Endothelial cell of umbilical vein (primary cell): ENCODE measurements around the gene ADGRL3. TPM values are rescaled to one million over a fixed set of nuclear protein-coding genes. Genes with fewer than 3 reads are reported as not detected.

Source experiments
- BruUV-seq: library from RNA; stranded (reverse); fragments of 400-500 nt; replicated peaks from 2 replicates; lab custom pipeline; 2021; lab: Mats Ljungman, UMichigan
- CTCF ChIA-PET: fragments of 300-600, 350-600 bp; sonication (Branson Sonifier 250); formaldehyde crosslinking; loops from one replicate; lab custom pipeline; 2021; ENCODE audit warnings: antibody characterized with exemption, inconsistent platforms; lab: Charles Lee
- POLR2A ChIA-PET: fragments of 300-600, 350-600 bp; sonication (Branson Sonifier 250); formaldehyde crosslinking; loops from one replicate; lab custom pipeline; 2021; ENCODE audit warnings: antibody characterized with exemption, inconsistent platforms; lab: Charles Lee
- DNase-seq: peaks from one replicate; pipeline ENCODE4 v3.0.0-alpha.2; 2011; ENCODE audit warnings: low read depth, low spot score
- FAIRE-seq: peaks from 2 replicates; lab custom pipeline; 2011; peaks lifted over from hg19 to GRCh38; lab: Jason Lieb, UNC
- H2AFZ ChIP-seq: 2 replicates; pipeline ENCODE4 v1.6.0; 2012; ENCODE audit warnings: low read depth, low read length, control low read depth, inconsistent platforms
- H3K27ac ChIP-seq: 2 replicates; pipeline ENCODE4 v1.5.1; 2011; ENCODE audit warnings: low read depth, mild to moderate bottlenecking, control low read depth, low read length, moderate library complexity; ENCODE audit not compliant: insufficient read depth
- H3K27me3 ChIP-seq, 2 experiments: 2 replicates each; pipeline versions ENCODE4 v1.6.0 to v1.6.1; 2011; ENCODE audit warnings: low read length in 2 of 2, mixed read lengths in 1 of 2; ENCODE audit not compliant: control insufficient read depth in 2 of 2, insufficient read depth in 2 of 2
- H3K36me3 ChIP-seq, 2 experiments: 2 replicates in 1 of 2; 3 replicates in 1 of 2; pipeline ENCODE4 v1.5.1; 2011; ENCODE audit warnings: low read length in 2 of 2, mild to moderate bottlenecking in 1 of 2, moderate library complexity in 1 of 2; ENCODE audit not compliant: control insufficient read depth in 2 of 2, insufficient read depth in 2 of 2; ENCODE audit errors: extremely low read depth in 1 of 2
- H3K4me1 ChIP-seq: 3 replicates; pipeline ENCODE4 v1.5.1; 2011; ENCODE audit warnings: mild to moderate bottlenecking, low read length; ENCODE audit not compliant: control insufficient read depth, insufficient read depth; ENCODE audit errors: extremely low read depth
- H3K4me2 ChIP-seq: 2 replicates; pipeline ENCODE4 v1.6.1; 2011; ENCODE audit warnings: low read length, control low read depth, mixed read lengths; ENCODE audit not compliant: insufficient read depth
- H3K4me3 ChIP-seq, 3 experiments: fragments of 200-600 bp in 1 of 3; sonication (generic), shearing (Covaris generic) in 1 of 3; replicated peaks in 1 of 3; 2 replicates each; pipeline ENCODE4 v1.5.1; 2011 to 2016; ENCODE audit warnings: control low read depth in 3 of 3, low read length in 3 of 3, mild to moderate bottlenecking in 2 of 3, inconsistent platforms in 1 of 3, low read depth in 1 of 3, moderate library complexity in 1 of 3; ENCODE audit not compliant: insufficient read depth in 1 of 3
- H3K79me2 ChIP-seq: 2 replicates; pipeline ENCODE4 v1.6.0; 2012; ENCODE audit warnings: low read length, inconsistent platforms; ENCODE audit not compliant: control insufficient read depth, insufficient read depth
- H3K9ac ChIP-seq: replicated peaks from 2 replicates; pipeline ENCODE3; 2011; ENCODE audit warnings: low read length, control low read depth; ENCODE audit not compliant: insufficient read depth; ENCODE audit errors: extremely low read depth
- H3K9me1 ChIP-seq: replicated peaks from 3 replicates; pipeline ENCODE4 v1.6.0; 2011; ENCODE audit warnings: mild to moderate bottlenecking, low read length; ENCODE audit not compliant: control insufficient read depth, insufficient read depth; ENCODE audit errors: extremely low read depth
- H3K9me3 ChIP-seq: replicated peaks from 2 replicates; pipeline ENCODE4 v1.5.1; 2012; ENCODE audit warnings: low read length, inconsistent platforms; ENCODE audit not compliant: control insufficient read depth, insufficient read depth
- H4K20me1 ChIP-seq: replicated peaks from 2 replicates; pipeline ENCODE3; 2011; ENCODE audit warnings: mild to moderate bottlenecking, low read length; ENCODE audit not compliant: control insufficient read depth, insufficient read depth; ENCODE audit errors: extremely low read depth
- EZH2 ChIP-seq: IDR thresholded peaks from 2 replicates; pipeline ENCODE4 v1.6.1; 2012; ENCODE audit warnings: borderline replicate concordance, low read depth, mild to moderate bottlenecking, moderate library complexity, low read length, inconsistent platforms; ENCODE audit not compliant: severe bottlenecking
- FOS ChIP-seq: IDR thresholded peaks from 2 replicates; pipeline ENCODE4 v1.6.1; 2011; ENCODE audit warnings: mild to moderate bottlenecking, low read length, moderate library complexity, borderline replicate concordance; ENCODE audit not compliant: insufficient read depth
- GATA2 ChIP-seq: IDR thresholded peaks from 2 replicates; pipeline ENCODE4 v1.7.0; 2011; ENCODE audit warnings: low read depth, mild to moderate bottlenecking, moderate library complexity, mixed read lengths, low read length; ENCODE audit not compliant: insufficient read length, insufficient read depth
- JUN ChIP-seq: IDR thresholded peaks from 2 replicates; pipeline ENCODE4 v1.6.1; 2011; ENCODE audit warnings: borderline replicate concordance, low read depth; ENCODE audit not compliant: insufficient read length, insufficient read depth
- MAX ChIP-seq: IDR thresholded peaks from 2 replicates; pipeline ENCODE4 v1.6.1; 2011; ENCODE audit not compliant: insufficient read depth, insufficient read length
- MYC ChIP-seq: IDR thresholded peaks from one replicate; pipeline ENCODE4 v1.6.1; 2011; ENCODE audit warnings: mild to moderate bottlenecking, low read depth, low read length
- POLR2A ChIP-seq: IDR thresholded peaks from 2 replicates; pipeline ENCODE4 v1.6.1; 2012; ENCODE audit warnings: low read depth, mild to moderate bottlenecking, control low read depth, low read length
- POLR2AphosphoS5 ChIP-seq: IDR thresholded peaks from 2 replicates; pipeline ENCODE4 v1.6.1; 2012; ENCODE audit warnings: low read depth, mild to moderate bottlenecking, control low read depth, low read length, moderate library complexity; ENCODE audit not compliant: insufficient read depth
- dilution Hi-C: fragments of 300-500 bp; cut with MboI; formaldehyde crosslinking; loops from one replicate; pipeline ENCODE4 v1.15.0; 2019; ENCODE audit warnings: low sequenced_read_pairs; ENCODE audit not compliant: extremely low pct_ligation_motif_present
- intact Hi-C: fragments of 100-400 bp; cut with micrococcal nuclease; formaldehyde crosslinking; loops from one replicate; pipeline ENCODE4 v1.10.0; 2022
- polyA plus RNA-seq, 4 experiments: library from polyadenylated mRNA; depleted of rRNA in 3 of 4; stranded (reverse) in 3 of 4; unstranded in 1 of 4; fragments of >200 nt; gene quantifications; 2 replicates each; pipeline versions ENCODE4 v1.2.1 to v1.2.3, GENCODE V29; 2011 to 2012; ENCODE audit warnings: missing spikeins in 1 of 4
- total RNA-seq: library from RNA; stranded (reverse); gene quantifications from 2 replicates; pipeline ENCODE4 v1.2.3, GENCODE V29; 2021
- TF ChIP-seq, protein P1 (sequence below), 2 donors: IDR thresholded peaks; 1 replicate in 1 of 2; 2 replicates in 1 of 2; pipeline ENCODE4 v1.5.1; 2011; ENCODE audit warnings: low read length in 2 of 2, mild to moderate bottlenecking in 2 of 2, moderate library complexity in 2 of 2, control low read depth in 1 of 2, inconsistent platforms in 1 of 2, low read depth in 1 of 2; ENCODE audit not compliant: insufficient read depth in 1 of 2; ENCODE audit errors: extremely low read depth in 1 of 2

Gene ADGRL3
- total and polyA plus RNA-seq, 2 donors (not counting 3 experiments of a cell fraction or from before 2014, with no cell fraction given): not detected

GRCh38 chr4:61596606-61597340 lies 396.6 kb downstream of the ADGRL3 start:
- dilution Hi-C loops: no loop called here
- CTCF ChIA-PET: no interaction called here

DNA sequence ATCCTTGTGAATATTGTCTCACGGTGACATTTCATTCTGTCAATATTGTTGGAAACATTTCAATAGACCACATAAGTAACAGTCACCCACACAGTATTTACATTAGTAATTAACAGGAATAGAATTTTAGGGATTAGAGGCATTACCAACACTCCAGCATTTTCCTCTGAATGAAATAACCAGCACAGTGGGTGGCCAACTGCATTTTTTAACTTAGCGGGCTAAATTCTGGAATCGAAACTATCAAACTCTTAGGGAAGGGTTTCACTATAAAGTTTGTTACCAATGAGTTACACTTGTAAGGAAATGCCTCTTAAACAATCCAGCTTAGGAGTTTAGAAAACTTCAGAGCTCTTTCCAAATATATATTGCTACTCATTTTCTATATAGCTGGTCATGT lies 403.0 kb downstream of the ADGRL3 start:
- DNase-seq: no peak
- Histone ChIP-seq H3K4me1 (no peaks in the 10 kb centered on the region), H3K9ac (no peak overlapping the region), H3K27me3 (no peaks in the 10 kb centered on the region), H3K79me2 (no peaks in the 10 kb centered on the region), H2AFZ (no peak overlapping the region), H3K9me3 (no peaks in the 10 kb centered on the region), H3K36me3 (no peaks in the 10 kb centered on the region), H4K20me1 (no peaks in the 10 kb centered on the region), H3K4me2 (no peak overlapping the region), H3K27ac (no peak overlapping the region), H3K4me3 (no peak overlapping the region), H3K9me1 (no peaks in the 10 kb centered on the region)
- TF ChIP-seq FOS: no peak
- TF ChIP-seq GATA2: no peak
- no peak for TF ChIP-seq POLR2A
- no peak for TF ChIP-seq MAX
- TF ChIP-seq, protein P1, sequence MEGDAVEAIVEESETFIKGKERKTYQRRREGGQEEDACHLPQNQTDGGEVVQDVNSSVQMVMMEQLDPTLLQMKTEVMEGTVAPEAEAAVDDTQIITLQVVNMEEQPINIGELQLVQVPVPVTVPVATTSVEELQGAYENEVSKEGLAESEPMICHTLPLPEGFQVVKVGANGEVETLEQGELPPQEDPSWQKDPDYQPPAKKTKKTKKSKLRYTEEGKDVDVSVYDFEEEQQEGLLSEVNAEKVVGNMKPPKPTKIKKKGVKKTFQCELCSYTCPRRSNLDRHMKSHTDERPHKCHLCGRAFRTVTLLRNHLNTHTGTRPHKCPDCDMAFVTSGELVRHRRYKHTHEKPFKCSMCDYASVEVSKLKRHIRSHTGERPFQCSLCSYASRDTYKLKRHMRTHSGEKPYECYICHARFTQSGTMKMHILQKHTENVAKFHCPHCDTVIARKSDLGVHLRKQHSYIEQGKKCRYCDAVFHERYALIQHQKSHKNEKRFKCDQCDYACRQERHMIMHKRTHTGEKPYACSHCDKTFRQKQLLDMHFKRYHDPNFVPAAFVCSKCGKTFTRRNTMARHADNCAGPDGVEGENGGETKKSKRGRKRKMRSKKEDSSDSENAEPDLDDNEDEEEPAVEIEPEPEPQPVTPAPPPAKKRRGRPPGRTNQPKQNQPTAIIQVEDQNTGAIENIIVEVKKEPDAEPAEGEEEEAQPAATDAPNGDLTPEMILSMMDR (IDR thresholded peaks at IDR 0.05; ENCODE audit: extremely low read depth in 1 of 2, insufficient read depth in 1 of 2, low read depth in 1 of 2, low read length in 2 of 2): no peak
- TF ChIP-seq POLR2AphosphoS5: no peak
- TF ChIP-seq EZH2: no peak
- TF ChIP-seq MYC: no peak
- TF ChIP-seq JUN: no peak
- CTCF ChIA-PET: no interaction called here
- no peak for FAIRE-seq
- no TSS peak for BruUV-seq
- intact Hi-C loops: no loop called here
- dilution Hi-C loops: no loop called here
- POLR2A ChIA-PET: no interaction called here

More at GRCh38 chr4:61596606-61597340, 396.6 kb downstream of the ADGRL3 start:
- H3K4me1 ChIP-seq: no peaks in the 10 kb centered on the region
- H3K79me2 ChIP-seq: no peaks in the 10 kb centered on the region
- no peaks in the 10 kb centered on the region for H3K9me1 ChIP-seq
- DNase-seq (no peak), FAIRE-seq (no peak)
- no peak overlapping the region for H3K27ac ChIP-seq
- no peaks in the 10 kb centered on the region for H4K20me1 ChIP-seq
- H3K36me3 ChIP-seq: no peaks in the 10 kb centered on the region
- no peaks in the 10 kb centered on the region for H3K27me3 ChIP-seq
- H3K9me3 ChIP-seq: no peaks in the 10 kb centered on the region
- no peak overlapping the region for H2AFZ ChIP-seq
- TF ChIP-seq POLR2AphosphoS5 (no peak), FOS (no peak), MYC (no peak), MAX (no peak), GATA2 (no peak), POLR2A (no peak)
- no peak overlapping the region for H3K4me3 ChIP-seq
- no TSS peak for BruUV-seq
- POLR2A ChIA-PET: no interaction called here
- H3K4me2 ChIP-seq: no peak overlapping the region
- H3K9ac ChIP-seq: no peak overlapping the region
- intact Hi-C loops: no loop called here
